IMR-90 (cell line): ENCODE measurements around the gene MAN1C1.

Source experiments
- CEBPB ChIP-seq: IDR thresholded peaks from 2 replicates; pipeline ENCODE4 v1.6.1; 2012; ENCODE audit warnings: low read depth, low read length, improper control_type of control experiment
- CTCF ChIP-seq: conservative IDR thresholded peaks from 2 replicates; pipeline ENCODE4 v1.5.1; 2012; ENCODE audit warnings: mild to moderate bottlenecking, low read depth, low read length, improper control_type of control experiment

DNA sequence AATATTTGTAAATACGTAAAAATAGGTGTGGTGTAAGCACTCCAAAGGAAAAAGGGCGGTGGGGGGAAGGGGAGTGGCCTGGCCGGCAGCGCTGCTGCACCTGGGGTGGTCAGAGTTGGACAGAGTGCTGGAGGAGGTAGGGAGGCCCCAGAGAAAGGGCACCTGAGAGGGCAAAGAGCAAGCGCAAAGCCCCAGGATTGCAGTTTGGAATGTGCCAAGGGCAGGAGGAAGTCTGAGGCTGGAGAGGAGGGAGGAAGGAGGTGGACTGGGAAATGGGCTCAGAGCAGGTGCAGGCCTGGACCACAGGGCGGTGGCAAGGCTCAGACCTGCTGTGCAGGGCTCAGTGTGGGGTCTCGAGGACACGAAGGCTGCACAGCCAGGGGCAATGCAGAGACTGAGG lies 42.6 kb upstream of the MAN1C1 start:
- TF ChIP-seq CTCF (no peak), CEBPB (no peak)
